Measurements from ENCODE around the gene CPNE1.

DNA sequence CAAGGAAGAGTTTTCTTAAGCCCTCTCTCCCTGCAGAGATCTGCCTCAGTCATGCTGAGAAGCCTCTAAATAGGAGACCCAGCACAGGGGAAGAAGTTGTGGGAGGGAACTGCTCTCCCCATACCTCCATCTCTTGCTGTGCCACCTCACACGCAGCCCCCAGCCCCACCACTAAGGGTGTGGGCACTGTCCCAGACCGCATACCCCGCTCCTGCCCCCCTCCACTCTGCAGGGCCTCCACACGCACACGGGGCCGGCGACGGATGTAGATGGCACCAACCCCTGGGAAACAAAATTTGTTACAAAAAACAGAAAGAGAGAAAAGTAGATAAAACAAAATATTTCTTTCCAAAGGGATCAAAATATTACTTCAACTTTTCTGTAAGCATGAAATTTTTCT, 10.2 kb upstream of the CPNE1 start:
- TF ChIP-seq, protein P1, sequence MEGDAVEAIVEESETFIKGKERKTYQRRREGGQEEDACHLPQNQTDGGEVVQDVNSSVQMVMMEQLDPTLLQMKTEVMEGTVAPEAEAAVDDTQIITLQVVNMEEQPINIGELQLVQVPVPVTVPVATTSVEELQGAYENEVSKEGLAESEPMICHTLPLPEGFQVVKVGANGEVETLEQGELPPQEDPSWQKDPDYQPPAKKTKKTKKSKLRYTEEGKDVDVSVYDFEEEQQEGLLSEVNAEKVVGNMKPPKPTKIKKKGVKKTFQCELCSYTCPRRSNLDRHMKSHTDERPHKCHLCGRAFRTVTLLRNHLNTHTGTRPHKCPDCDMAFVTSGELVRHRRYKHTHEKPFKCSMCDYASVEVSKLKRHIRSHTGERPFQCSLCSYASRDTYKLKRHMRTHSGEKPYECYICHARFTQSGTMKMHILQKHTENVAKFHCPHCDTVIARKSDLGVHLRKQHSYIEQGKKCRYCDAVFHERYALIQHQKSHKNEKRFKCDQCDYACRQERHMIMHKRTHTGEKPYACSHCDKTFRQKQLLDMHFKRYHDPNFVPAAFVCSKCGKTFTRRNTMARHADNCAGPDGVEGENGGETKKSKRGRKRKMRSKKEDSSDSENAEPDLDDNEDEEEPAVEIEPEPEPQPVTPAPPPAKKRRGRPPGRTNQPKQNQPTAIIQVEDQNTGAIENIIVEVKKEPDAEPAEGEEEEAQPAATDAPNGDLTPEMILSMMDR (conservative IDR thresholded peaks at IDR 0.05; ENCODE audit: low read depth, low read length), result no peak
- TF ChIP-seq EZH2phosphoT487 (IDR thresholded peaks at IDR 0.05; ENCODE audit: borderline replicate concordance, low read length), result no peak
